CD4-positive, alpha-beta T cell (primary cell): ENCODE data around the gene DACT3. TPM values are rescaled to one million over a fixed set of nuclear protein-coding genes. Genes with fewer than 3 reads are reported as not detected.

Experiments
- ATAC-seq: fragments of 200-7000 bp; cut with Tn5 transposase; one replicate; pipeline ENCODE4 v1.10.0; 2022; ENCODE audit warnings: mild to moderate bottlenecking; ENCODE audit not compliant: poor library complexity
- CTCF ChIA-PET: fragments of 350-600 bp; sonication (Branson Sonifier 250); formaldehyde crosslinking; loops from one replicate; lab custom pipeline; 2021; ENCODE audit warnings: antibody characterized with exemption, inconsistent platforms; lab: Charles Lee
- POLR2A ChIA-PET: fragments of 350-600 bp; sonication (Branson Sonifier 250); formaldehyde crosslinking; loops from one replicate; lab custom pipeline; 2021; ENCODE audit warnings: antibody characterized with exemption, inconsistent platforms; lab: Charles Lee
- DNase-seq, 14 experiments: peaks; one replicate each; pipeline ENCODE4 v3.0.0-alpha.2; 2013 to 2020; ENCODE audit warnings: mixed read lengths in 2 of 14
- H3K27ac ChIP-seq, 2 donors: one replicate each; pipeline versions ENCODE4 v1.5.1 to v1.7.0; 2013; ENCODE audit warnings: low read length in 2 of 2, low read depth in 1 of 2, mild to moderate bottlenecking in 1 of 2
- H3K27me3 ChIP-seq, 2 experiments: 1 replicate in 1 of 2; 2 replicates in 1 of 2; pipeline versions ENCODE4 v1.6.1 to v1.7.0; 2013; ENCODE audit warnings: low read length in 2 of 2, control low read depth in 1 of 2, mild to moderate bottlenecking in 1 of 2, moderate library complexity in 1 of 2; ENCODE audit not compliant: insufficient read depth in 2 of 2, control insufficient read depth in 1 of 2
- H3K36me3 ChIP-seq: one replicate; pipeline ENCODE4 v1.6.1; 2013; ENCODE audit warnings: low read length, control low read depth; ENCODE audit not compliant: insufficient read depth
- H3K4me1 ChIP-seq: one replicate; pipeline ENCODE4 v1.6.1; 2013; ENCODE audit warnings: low read length, control low read depth; ENCODE audit not compliant: insufficient read depth
- H3K4me3 ChIP-seq: one replicate; pipeline ENCODE4 v1.5.1; 2013; ENCODE audit warnings: mild to moderate bottlenecking, low read length, moderate library complexity
- H3K9me3 ChIP-seq, 2 experiments: 1 replicate in 1 of 2; 2 replicates in 1 of 2; pipeline versions ENCODE4 v1.6.1 to v1.7.0; 2013; ENCODE audit warnings: low read length in 2 of 2, mild to moderate bottlenecking in 2 of 2, control low read depth in 1 of 2, moderate library complexity in 1 of 2; ENCODE audit not compliant: control insufficient read depth in 1 of 2, insufficient read depth in 1 of 2
- H3K27ac Mint-ChIP-seq: one replicate; pipeline ENCODE4 v1.8.0; 2020; ENCODE audit warnings: mixed read lengths
- H3K27me3 Mint-ChIP-seq: one replicate; pipeline ENCODE4 v1.8.0; 2021; ENCODE audit warnings: mixed read lengths
- H3K36me3 Mint-ChIP-seq: one replicate; pipeline ENCODE4 v1.8.0; 2021; ENCODE audit warnings: low read depth, mixed read lengths
- H3K4me1 Mint-ChIP-seq: one replicate; pipeline ENCODE4 v1.8.0; 2021; ENCODE audit warnings: low read depth, mixed read lengths
- H3K4me3 Mint-ChIP-seq: one replicate; pipeline ENCODE4 v1.8.0; 2020; ENCODE audit warnings: mild to moderate bottlenecking, mixed read lengths
- H3K9me3 Mint-ChIP-seq: one replicate; pipeline ENCODE4 v1.8.0; 2020; ENCODE audit warnings: mixed read lengths
- CTCF ChIP-seq: fragments of 200-600 bp; IDR thresholded peaks from one replicate; pipeline ENCODE4 v1.8.0; 2022; ENCODE audit warnings: antibody characterized with exemption, mild to moderate bottlenecking
- intact Hi-C, 2 experiments: fragments of 100-400 bp; cut with DNase I in 1 of 2; cut with micrococcal nuclease in 1 of 2; formaldehyde crosslinking; loops; one replicate each; pipeline versions ENCODE4 v1.15.1 to v1.9.0; 2023 to 2025; cut with DNase I, micrococcal nuclease
- total RNA-seq, 174 experiments: library from RNA in 2 of 174; stranded (reverse) in 2 of 174; gene quantifications; one replicate each; pipeline ENCODE4 v1.2.3 and lab custom pipeline; 2021 to 2026

Gene DACT3
- total RNA-seq, 2 experiments from 2014 or later, result 0.11 TPM

- Histone ChIP-seq H3K4me1 (peaks cover 64% of the 10 kb centered on the region), H3K9me3 (no peaks in the 10 kb centered on the region), H3K27ac (no peak overlapping the region), H3K27me3 (no peaks in the 10 kb centered on the region), H3K4me3 (no peak overlapping the region), H3K36me3 (peaks cover 56% of the 10 kb centered on the region)
- H3K9me3 Mint-ChIP-seq, result no peaks in the 10 kb centered on the region
- ATAC-seq, result no peak
- intact Hi-C loops, result loop anchor here in 1 of 2 experiments (10.0 kb wide), 2 partner anchors 429 to 669 kb away; partner anchors contain the start of gene INAFM1
- peak in 1 of 14 experiments; percentile 12 for DNase-seq
- CTCF ChIA-PET, result interaction anchor here (1.7 to 1.8 kb wide), 2 partner anchors 9 to 57 kb away, joined by 4 to 5 read pairs; no protein-coding TSS in a partner anchor
- H3K4me1 Mint-ChIP-seq, result peaks cover 69% of the 10 kb centered on the region
- POLR2A ChIA-PET, result interaction anchor here (1.2 to 1.3 kb wide), 3 partner anchors 9 to 56 kb away, joined by 3 to 4 read pairs (median 4); partner anchors contain the start of gene DACT3
- peak overlapping the region; percentile 42 for H3K4me3 Mint-ChIP-seq
- H3K27me3 Mint-ChIP-seq, result no peaks in the 10 kb centered on the region
- H3K27ac Mint-ChIP-seq, result peak overlapping the region; percentile 55
- TF ChIP-seq CTCF, result no peak
- H3K36me3 Mint-ChIP-seq, result peaks cover 72% of the 10 kb centered on the region
These were observed 55.6 kb downstream of the DACT3 start for GRCh38 chr19:46605356-46605821.

DNA sequence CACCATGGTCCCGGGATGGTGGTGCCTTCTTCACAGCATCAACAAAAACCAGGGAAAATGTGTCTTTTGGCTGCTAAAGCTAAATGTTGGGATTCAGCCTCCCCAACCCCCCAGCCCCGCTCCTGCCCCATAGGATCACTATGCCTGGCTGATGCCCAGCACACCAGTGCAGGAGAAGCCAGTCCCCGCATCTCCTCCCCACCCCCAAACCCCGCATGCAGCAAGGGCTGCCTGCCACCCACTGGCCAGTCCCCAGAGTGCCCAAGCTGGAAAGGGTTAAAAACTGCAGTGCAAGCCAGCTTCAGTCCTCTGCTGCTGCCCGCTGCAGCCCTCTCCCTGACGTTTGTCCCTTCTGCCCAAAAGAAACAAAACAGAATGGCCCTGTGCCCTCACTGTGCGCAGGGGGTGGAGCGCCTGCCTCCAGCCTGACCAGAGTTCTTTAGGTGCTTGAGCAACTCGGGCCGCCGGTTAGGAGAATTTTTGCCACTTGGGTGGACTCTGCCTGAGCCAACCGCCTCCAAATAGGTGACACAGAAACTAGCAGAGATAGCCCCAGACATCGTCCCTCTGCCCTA, 56.1 kb downstream of the DACT3 start:
- no peaks in the 10 kb centered on the region for H3K9me3 Mint-ChIP-seq
- H3K4me3 ChIP-seq, result no peak overlapping the region
- peak overlapping the region; percentile 55 for H3K27ac Mint-ChIP-seq
- ChIA-PET POLR2A (interaction anchor here (1.2 to 1.3 kb wide), 2 partner anchors 9 to 57 kb away, joined by 3 to 4 read pairs; partner anchors contain the start of gene DACT3), CTCF (interaction anchor here (1.7 kb wide), 1 partner anchor 9 kb away, joined by 4 read pairs; no protein-coding TSS in a partner anchor)
- no peak for DNase-seq
- H3K27me3 Mint-ChIP-seq, result no peaks in the 10 kb centered on the region
- peaks cover 50% of the 10 kb centered on the region for H3K36me3 ChIP-seq
- intact Hi-C loops, result loop anchor here in 1 of 2 experiments (5.0 to 10.0 kb wide), 4 partner anchors 142 to 670 kb away; partner anchors contain the start of genes AP2S1, FKRP, INAFM1 and STRN4
- peaks cover 69% of the 10 kb centered on the region for H3K36me3 Mint-ChIP-seq
- peaks cover 69% of the 10 kb centered on the region for H3K4me1 Mint-ChIP-seq
- H3K4me1 ChIP-seq, result peaks cover 64% of the 10 kb centered on the region
- no peak for ATAC-seq
- H3K27ac ChIP-seq, result no peak overlapping the region
- H3K27me3 ChIP-seq, result no peaks in the 10 kb centered on the region
- H3K9me3 ChIP-seq, result no peaks in the 10 kb centered on the region
- H3K4me3 Mint-ChIP-seq, result peak overlapping the region; percentile 42
- no peak for TF ChIP-seq CTCF

DNA sequence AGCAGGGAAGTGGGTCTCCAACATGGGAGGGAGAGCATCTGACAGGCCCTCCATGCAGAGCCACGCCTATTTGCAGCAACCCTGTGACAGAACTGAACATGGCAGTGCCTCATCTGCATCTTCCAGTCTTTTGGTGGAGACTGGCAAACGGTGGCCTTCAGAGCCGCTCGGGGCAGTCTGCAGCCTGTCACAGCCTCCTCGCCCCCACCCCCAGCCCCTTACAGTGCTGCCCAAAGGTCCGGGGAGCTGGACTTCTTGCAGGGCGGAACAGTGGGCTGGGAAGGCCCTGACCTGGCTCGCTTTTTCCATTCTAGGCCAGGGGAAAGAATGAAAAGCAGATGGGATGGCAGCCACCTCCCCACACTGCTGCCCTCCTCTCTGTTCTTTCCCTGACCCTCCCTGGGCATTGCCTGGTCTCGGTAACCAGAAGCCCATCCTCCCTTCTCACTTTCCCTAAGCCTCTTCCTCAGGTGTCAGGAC, 57.2 kb downstream of the DACT3 start:
- H3K36me3 Mint-ChIP-seq, result peaks cover 58% of the 10 kb centered on the region
- Histone ChIP-seq H3K4me3 (no peak overlapping the region), H3K4me1 (peaks cover 58% of the 10 kb centered on the region), H3K9me3 (no peaks in the 10 kb centered on the region), H3K36me3 (peaks cover 40% of the 10 kb centered on the region), H3K27me3 (no peaks in the 10 kb centered on the region), H3K27ac (peak overlapping the region in 1 of 2 donors; percentile 48)
- ChIA-PET CTCF (interaction anchor here (1.7 to 4.4 kb wide), 2 partner anchors 10 to 58 kb away, joined by 4 to 33 read pairs; partner anchors contain the start of gene DACT3), POLR2A (interaction anchor here (1.4 to 5.0 kb wide), 2 partner anchors 9 to 13 kb away, joined by 4 to 215 read pairs; no protein-coding TSS in a partner anchor)
- no peak for ATAC-seq
- TF ChIP-seq CTCF, result no peak
- peak overlapping the region; percentile 95 for H3K4me3 Mint-ChIP-seq
- peaks cover 61% of the 10 kb centered on the region for H3K4me1 Mint-ChIP-seq
- H3K27ac Mint-ChIP-seq, result peak overlapping the region; percentile 100
- no peaks in the 10 kb centered on the region for H3K27me3 Mint-ChIP-seq
- peak in 1 of 14 experiments; percentile 20 for DNase-seq
- H3K9me3 Mint-ChIP-seq, result no peaks in the 10 kb centered on the region
- intact Hi-C loops, result loop anchor here in 1 of 2 experiments (5.0 to 10.0 kb wide), 4 partner anchors 144 to 671 kb away; partner anchors contain the start of genes AP2S1, FKRP, INAFM1 and STRN4
